Activated CD8-positive, alpha-beta memory T cell treated with anti-CD3 and anti-CD28 coated beads for 36 hours (primary cell): ENCODE results near the gene ILF2. TPM values are rescaled to one million over a fixed set of nuclear protein-coding genes. Genes with fewer than 3 reads are reported as not detected.

Experiments
- CTCF ChIA-PET: fragments of 350-600 bp; sonication (Branson Sonifier 250); formaldehyde crosslinking; loops from one replicate; lab custom pipeline; 2021; ENCODE audit warnings: antibody characterized with exemption; lab: Charles Lee
- POLR2A ChIA-PET: fragments of 350-600 bp; sonication (Branson Sonifier 250); formaldehyde crosslinking; loops from one replicate; lab custom pipeline; 2021; ENCODE audit warnings: antibody characterized with exemption; lab: Charles Lee
- total RNA-seq, 2 experiments: library from RNA; stranded (reverse); gene quantifications; one replicate each; pipeline ENCODE4 v1.2.3, GENCODE V29; 2021

Gene ILF2
- total RNA-seq, 2 experiments from 2014 or later, result 372 to 384 TPM

- CTCF ChIA-PET, result interaction anchor here (1.0 kb wide), 1 partner anchor 149 kb away, joined by 3 read pairs; no protein-coding TSS in a partner anchor
- POLR2A ChIA-PET, result interaction anchor here (0.9 to 1.4 kb wide), 4 partner anchors 10 to 122 kb away, joined by 3 to 10 read pairs (median 3); partner anchors contain the start of genes CHTOP and ILF2
Observed at GRCh38 chr1:153659175-153659534, 11.6 kb downstream of the ILF2 start.

GRCh38 chr1:153658400-153659174 lies 12.2 kb downstream of the ILF2 start, which contains the start of gene SNAPIN:
Gene SNAPIN (plus strand): TSS chr1:153658703. CDS start chr1:153658744, 41 bp downstream.
- ChIA-PET POLR2A (interaction anchor here (0.7 to 1.4 kb wide), 5 partner anchors 9 to 123 kb away, joined by 3 to 10 read pairs (median 3); partner anchors contain the start of genes CHTOP and ILF2), CTCF (interaction anchor here (1.0 kb wide), 1 partner anchor 148 kb away, joined by 3 read pairs; no protein-coding TSS in a partner anchor)

- CTCF ChIA-PET, result no interaction called here
- POLR2A ChIA-PET, result interaction anchor here (0.5 kb wide), 1 partner anchor 10 kb away, joined by 3 read pairs; no protein-coding TSS in a partner anchor
Observed at GRCh38 chr1:153655333-153655732, 15.5 kb downstream of the ILF2 start.

- ChIA-PET POLR2A (interaction anchor here (1.9 kb wide), 1 partner anchor 18 kb away, joined by 6 read pairs; the partner anchor contains the start of gene CHTOP), CTCF (interaction anchor here (1.2 kb wide), 1 partner anchor 22 kb away, joined by 3 read pairs; no protein-coding TSS in a partner anchor)
Observed at GRCh38 chr1:153652805-153653500, 17.8 kb downstream of the ILF2 start.

GRCh38 chr1:153651771-153652170 lies 19.0 kb downstream of the ILF2 start:
- POLR2A ChIA-PET, result interaction anchor here (1.9 kb wide), 1 partner anchor 17 kb away, joined by 6 read pairs; the partner anchor contains the start of gene CHTOP
- CTCF ChIA-PET, result interaction anchor here (1.2 kb wide), 1 partner anchor 23 kb away, joined by 3 read pairs; no protein-coding TSS in a partner anchor

- ChIA-PET POLR2A (interaction anchor here (0.8 kb wide), 1 partner anchor 9 kb away, joined by 3 read pairs; the partner anchor contains the start of gene SNAPIN), CTCF (interaction anchor here (0.8 kb wide), 1 partner anchor 15 kb away, joined by 3 read pairs; no protein-coding TSS in a partner anchor)
Observed at GRCh38 chr1:153649863-153650235, 20.9 kb downstream of the ILF2 start.

- ChIA-PET POLR2A (interaction anchor here (0.8 to 2.6 kb wide), 3 partner anchors 10 to 14 kb away, joined by 3 to 10 read pairs (median 4); partner anchors contain the start of genes CHTOP and SNAPIN), CTCF (interaction anchor here (0.8 to 0.9 kb wide), 2 partner anchors 14 to 138 kb away, joined by 3 read pairs; no protein-coding TSS in a partner anchor)
Observed at GRCh38 chr1:153649137-153649862, 21.5 kb downstream of the ILF2 start.

- POLR2A ChIA-PET, result interaction anchor here (0.6 to 2.6 kb wide), 4 partner anchors 9 to 142 kb away, joined by 3 to 10 read pairs (median 4); partner anchors contain the start of gene CHTOP
- CTCF ChIA-PET, result interaction anchor here (0.6 to 1.2 kb wide), 3 partner anchors 14 to 137 kb away, joined by 3 to 5 read pairs (median 3); partner anchors contain the start of gene CHTOP
Observed at GRCh38 chr1:153648000-153648643, 22.7 kb downstream of the ILF2 start.

GRCh38 chr1:153647346-153647714 lies 23.5 kb downstream of the ILF2 start:
- ChIA-PET CTCF (interaction anchor here (1.2 kb wide), 1 partner anchor 13 kb away, joined by 5 read pairs; the partner anchor contains the start of gene CHTOP), POLR2A (interaction anchor here (0.6 to 2.6 kb wide), 2 partner anchors 13 to 141 kb away, joined by 4 to 10 read pairs; partner anchors contain the start of gene CHTOP)

GRCh38 chr1:153646672-153647345 lies 24.0 kb downstream of the ILF2 start:
- ChIA-PET CTCF (no interaction called here), POLR2A (interaction anchor here (2.6 kb wide), 1 partner anchor 12 kb away, joined by 10 read pairs; the partner anchor contains the start of gene CHTOP)

- CTCF ChIA-PET, result interaction anchor here (1.0 to 3.0 kb wide), 3 partner anchors 9 to 142 kb away, joined by 3 to 11 read pairs (median 3); partner anchors contain the start of gene CHTOP
- POLR2A ChIA-PET, result no interaction called here
Observed at GRCh38 chr1:153643816-153644215, 27.0 kb downstream of the ILF2 start.

GRCh38 chr1:153643100-153643499 lies 27.7 kb downstream of the ILF2 start:
- CTCF ChIA-PET, result interaction anchor here (1.1 to 3.0 kb wide), 2 partner anchors 9 to 135 kb away, joined by 3 to 11 read pairs; partner anchors contain the start of gene CHTOP
- POLR2A ChIA-PET, result no interaction called here

- CTCF ChIA-PET, result interaction anchor here (1.1 kb wide), 1 partner anchor 134 kb away, joined by 3 read pairs; no protein-coding TSS in a partner anchor
- POLR2A ChIA-PET, result no interaction called here
Observed at GRCh38 chr1:153642161-153642560, 28.6 kb downstream of the ILF2 start.

GRCh38 chr1:153640861-153641260 lies 29.9 kb downstream of the ILF2 start:
- POLR2A ChIA-PET, result interaction anchor here (0.6 kb wide), 1 partner anchor 31 kb away, joined by 4 read pairs; no protein-coding TSS in a partner anchor
- CTCF ChIA-PET, result no interaction called here

- ChIA-PET POLR2A (interaction anchor here (0.6 to 0.7 kb wide), 2 partner anchors 77 to 306 kb away, joined by 3 to 8 read pairs; partner anchors contain the start of gene DENND4B), CTCF (interaction anchor here (0.6 to 1.2 kb wide), 3 partner anchors 43 to 129 kb away, joined by 3 read pairs; no protein-coding TSS in a partner anchor)
Observed at GRCh38 chr1:153640213-153640612, 30.6 kb downstream of the ILF2 start.

- POLR2A ChIA-PET, result interaction anchor here (0.8 to 1.3 kb wide), 2 partner anchors 9 to 29 kb away, joined by 3 to 4 read pairs; no protein-coding TSS in a partner anchor
Observed at GRCh38 chr1:153639280-153639679, 31.5 kb downstream of the ILF2 start.

More at GRCh38 chr1:153639280-153639679, 31.5 kb downstream of the ILF2 start:
- CTCF ChIA-PET, result interaction anchor here (0.7 to 1.9 kb wide), 3 partner anchors 24 to 128 kb away, joined by 3 to 6 read pairs (median 3); no protein-coding TSS in a partner anchor
